Measurements from ENCODE around the gene ZBTB44. TPM values are rescaled to one million over a fixed set of nuclear protein-coding genes. Genes with fewer than 3 reads are reported as not detected.

ZBTB44 gene
- total RNA-seq, 1 donor = 45.8 TPM

DNA sequence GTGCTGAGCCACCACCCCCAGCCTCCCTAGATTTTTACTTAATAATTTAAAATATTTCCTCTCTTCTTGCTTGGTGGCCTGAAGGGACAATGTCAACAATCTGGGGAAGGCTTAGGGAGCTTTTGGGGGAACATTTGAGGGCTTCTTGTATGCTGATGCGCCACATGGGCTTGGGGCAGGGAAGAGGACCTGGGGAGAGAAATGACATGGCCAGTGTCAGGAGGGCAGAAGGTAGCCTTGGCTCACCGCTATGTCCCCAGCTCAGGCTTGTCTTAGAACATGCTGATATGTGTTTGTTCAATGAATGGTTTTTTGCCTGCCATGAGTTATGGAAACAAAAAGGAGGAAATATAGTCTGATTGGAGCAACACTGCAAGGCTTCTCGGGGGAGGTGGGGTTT, 103.6 kb downstream of the ZBTB44 start:
- H3K4me3 ChIP-seq (ENCODE audit: low read depth, low read length) = no peak overlapping the region
- TF ChIP-seq CTCF (IDR thresholded peaks at IDR 0.05; ENCODE audit: insufficient read depth, low read length) = no peak
- no peak for DNase-seq (ENCODE audit: low read depth)

DNA sequence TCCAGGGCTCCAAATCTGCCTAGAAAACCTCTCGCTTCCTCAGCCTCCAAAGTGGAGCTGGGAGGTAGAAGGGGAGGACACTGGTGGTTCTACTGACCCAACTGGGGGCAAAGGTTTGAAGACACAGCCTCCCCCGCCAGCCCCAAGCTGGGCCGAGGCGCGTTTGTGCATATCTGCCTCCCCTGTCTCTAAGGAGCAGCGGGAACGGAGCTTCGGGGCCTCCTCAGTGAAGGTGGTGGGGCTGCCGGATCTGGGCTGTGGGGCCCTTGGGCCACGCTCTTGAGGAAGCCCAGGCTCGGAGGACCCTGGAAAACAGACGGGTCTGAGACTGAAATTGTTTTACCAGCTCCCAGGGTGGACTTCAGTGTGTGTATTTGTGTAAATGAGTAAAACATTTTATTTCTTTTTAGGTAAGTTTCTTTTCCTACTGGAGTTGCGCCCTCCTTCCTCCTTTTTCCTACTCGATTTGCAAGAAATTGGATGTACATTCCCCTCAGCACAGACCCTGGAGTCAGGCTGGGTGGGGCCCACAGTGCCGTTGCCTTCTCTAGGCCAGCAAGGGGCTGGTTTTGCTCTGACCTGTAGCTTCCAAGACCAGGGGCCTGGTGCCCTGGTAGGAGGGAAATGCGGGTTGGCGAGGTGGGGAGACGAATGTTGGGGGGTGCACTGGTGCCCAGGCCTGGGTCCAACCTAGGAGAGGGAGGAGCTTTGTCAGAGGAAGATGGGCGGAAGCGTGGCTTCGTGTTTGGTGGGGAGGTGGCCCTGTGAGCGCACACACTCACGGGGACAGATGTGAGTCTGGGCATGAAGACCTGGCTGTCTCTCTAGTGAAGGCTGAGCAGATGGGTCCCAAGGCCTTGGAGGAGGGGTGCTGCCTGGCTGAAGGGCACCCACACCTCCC, 104.5 kb downstream of the ZBTB44 start:
- TF ChIP-seq CTCF (IDR thresholded peaks at IDR 0.05; ENCODE audit: insufficient read depth, low read length) = no peak
- H3K4me3 ChIP-seq (ENCODE audit: low read depth, low read length) = no peak overlapping the region
- DNase-seq (ENCODE audit: low read depth) = no peak

GRCh38 chr11:130209128-130209932, 105.4 kb downstream of the ZBTB44 start:
- H3K4me3 ChIP-seq (ENCODE audit: low read depth, low read length) = no peak overlapping the region
- TF ChIP-seq CTCF (IDR thresholded peaks at IDR 0.05; ENCODE audit: insufficient read depth, low read length) = no peak

DNA sequence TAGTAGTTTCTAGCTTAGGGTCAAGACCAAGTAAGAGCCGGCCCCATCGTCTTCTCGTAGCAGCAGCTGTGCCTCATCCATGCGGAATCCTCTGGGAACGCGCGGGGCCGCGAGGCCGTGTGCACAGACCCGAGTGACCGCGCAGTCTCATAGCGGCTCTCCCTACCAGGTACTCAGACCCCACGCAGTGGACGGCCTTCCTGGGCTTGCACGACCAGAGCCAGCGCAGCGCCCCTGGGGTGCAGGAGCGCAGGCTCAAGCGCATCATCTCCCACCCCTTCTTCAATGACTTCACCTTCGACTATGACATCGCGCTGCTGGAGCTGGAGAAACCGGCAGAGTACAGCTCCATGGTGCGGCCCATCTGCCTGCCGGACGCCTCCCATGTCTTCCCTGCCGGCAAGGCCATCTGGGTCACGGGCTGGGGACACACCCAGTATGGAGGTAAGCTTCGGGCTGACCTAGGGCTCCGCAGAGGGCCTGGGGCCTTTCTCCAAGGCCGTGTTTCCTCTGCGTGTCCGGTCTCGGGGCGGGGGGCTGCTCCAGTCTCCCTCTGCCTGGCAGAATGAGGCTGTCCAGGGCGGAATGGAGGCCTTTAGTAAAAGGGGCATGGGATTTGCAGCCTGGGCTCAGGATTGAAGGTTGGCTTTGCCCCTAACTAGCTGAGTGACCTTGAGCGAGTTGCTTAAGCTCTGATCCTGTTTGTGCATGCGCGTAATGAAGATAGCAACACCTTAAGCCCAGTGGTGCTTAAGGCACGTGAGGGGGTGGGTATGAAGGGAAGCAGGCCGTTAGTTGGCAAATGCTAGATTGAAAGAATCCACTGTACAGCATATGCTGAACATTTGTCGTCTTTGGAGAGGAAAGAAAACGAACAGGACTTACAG, 106.2 kb downstream of the ZBTB44 start:
- H3K4me3 ChIP-seq (ENCODE audit: low read depth, low read length) = no peak overlapping the region
- TF ChIP-seq CTCF (IDR thresholded peaks at IDR 0.05; ENCODE audit: insufficient read depth, low read length) = no peak
- no peak for DNase-seq (ENCODE audit: low read depth)

More at GRCh38 chr11:130209128-130209932, 105.4 kb downstream of the ZBTB44 start:
- no peak for DNase-seq (ENCODE audit: low read depth)

DNA sequence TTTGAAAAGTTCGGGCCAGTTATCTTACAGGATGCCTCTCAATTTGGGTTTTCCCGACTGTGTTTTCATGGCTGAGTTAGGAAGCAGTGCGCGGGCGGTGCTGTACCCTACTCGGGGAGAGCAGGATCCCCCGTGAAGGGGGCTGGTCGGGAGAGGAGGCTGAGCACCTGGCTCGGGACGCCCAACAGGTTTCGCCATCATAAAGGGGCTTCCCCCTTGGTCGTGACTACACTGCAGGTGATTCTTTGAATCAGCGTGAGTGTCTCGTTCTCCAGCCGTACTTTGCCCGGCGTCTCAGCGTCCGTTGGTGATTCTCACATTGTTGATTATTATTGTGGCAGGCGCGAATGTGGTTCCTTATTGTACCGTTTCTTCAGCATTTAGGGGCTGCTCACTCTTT, 108.6 kb downstream of the ZBTB44 start:
- no peak for TF ChIP-seq CTCF (IDR thresholded peaks at IDR 0.05; ENCODE audit: insufficient read depth, low read length)
- H3K4me3 ChIP-seq (ENCODE audit: low read depth, low read length) = no peak overlapping the region
- no peak for DNase-seq (ENCODE audit: low read depth)

DNA sequence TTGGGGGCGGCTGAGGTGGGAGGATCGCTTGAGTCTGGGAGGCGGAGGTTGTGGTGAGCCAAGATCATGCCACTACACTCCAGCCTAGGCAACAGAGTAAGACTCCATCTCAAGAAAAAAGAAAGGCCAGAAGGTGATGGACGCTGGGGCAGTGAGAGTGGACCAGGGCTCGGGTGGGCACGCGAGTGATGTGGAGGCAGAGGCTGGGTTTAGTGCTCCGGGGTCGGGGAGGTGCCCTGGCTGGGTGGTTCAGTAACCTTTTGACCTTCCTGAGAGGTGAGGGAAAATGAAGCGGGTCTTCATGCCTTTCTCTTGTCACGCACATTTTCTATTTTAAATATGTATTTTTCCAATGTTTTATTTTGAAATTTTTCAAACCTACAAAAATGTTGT, 110.0 kb downstream of the ZBTB44 start:
- DNase-seq (ENCODE audit: low read depth) = no peak
- TF ChIP-seq CTCF (IDR thresholded peaks at IDR 0.05; ENCODE audit: insufficient read depth, low read length) = no peak
- H3K4me3 ChIP-seq (ENCODE audit: low read depth, low read length) = no peak overlapping the region

Measured in fibroblast of the aortic adventitia (primary cell).